ENCODE measurements around the gene ENTPD8.

DNA sequence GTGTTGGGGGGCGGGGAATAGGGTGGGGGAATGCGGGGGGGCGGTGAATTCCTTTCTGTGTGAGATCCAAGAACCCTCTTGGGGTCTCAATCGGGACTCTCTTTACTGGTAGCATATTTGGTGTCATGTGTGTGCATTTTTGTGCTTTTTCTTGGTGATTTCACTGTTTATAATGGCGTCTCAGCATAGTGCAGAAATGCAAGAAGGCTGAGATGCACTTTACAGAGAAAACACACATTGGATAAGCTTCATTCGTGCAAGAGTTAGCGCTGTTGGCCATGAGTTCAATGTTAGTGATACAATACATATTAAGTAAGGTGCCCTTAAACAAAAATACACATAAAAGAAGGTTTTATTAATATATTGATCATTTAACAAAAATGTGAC is 771 bp upstream of the ENTPD8 start:
- TF ChIP-seq, protein P1, sequence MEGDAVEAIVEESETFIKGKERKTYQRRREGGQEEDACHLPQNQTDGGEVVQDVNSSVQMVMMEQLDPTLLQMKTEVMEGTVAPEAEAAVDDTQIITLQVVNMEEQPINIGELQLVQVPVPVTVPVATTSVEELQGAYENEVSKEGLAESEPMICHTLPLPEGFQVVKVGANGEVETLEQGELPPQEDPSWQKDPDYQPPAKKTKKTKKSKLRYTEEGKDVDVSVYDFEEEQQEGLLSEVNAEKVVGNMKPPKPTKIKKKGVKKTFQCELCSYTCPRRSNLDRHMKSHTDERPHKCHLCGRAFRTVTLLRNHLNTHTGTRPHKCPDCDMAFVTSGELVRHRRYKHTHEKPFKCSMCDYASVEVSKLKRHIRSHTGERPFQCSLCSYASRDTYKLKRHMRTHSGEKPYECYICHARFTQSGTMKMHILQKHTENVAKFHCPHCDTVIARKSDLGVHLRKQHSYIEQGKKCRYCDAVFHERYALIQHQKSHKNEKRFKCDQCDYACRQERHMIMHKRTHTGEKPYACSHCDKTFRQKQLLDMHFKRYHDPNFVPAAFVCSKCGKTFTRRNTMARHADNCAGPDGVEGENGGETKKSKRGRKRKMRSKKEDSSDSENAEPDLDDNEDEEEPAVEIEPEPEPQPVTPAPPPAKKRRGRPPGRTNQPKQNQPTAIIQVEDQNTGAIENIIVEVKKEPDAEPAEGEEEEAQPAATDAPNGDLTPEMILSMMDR (IDR thresholded peaks at IDR 0.05) = no peak
- TF ChIP-seq POLR2A (IDR thresholded peaks at IDR 0.05) = no peak

All from lower leg skin (tissue), 3 donors.